HG02885 (cell line): ENCODE measurements around the gene DVL2.
A peak's percentile ranks its signal among the peaks of the same experiment; 100 is the strongest.

ENCODE experiments used
- ATAC-seq: cut with Tn5 transposase; IDR thresholded peaks from one replicate; pipeline ENCODE4 v1.9.1; 2021; ENCODE audit warnings: mild to moderate bottlenecking; ENCODE audit not compliant: unreplicated experiment, poor library complexity

DVL2 gene

DNA sequence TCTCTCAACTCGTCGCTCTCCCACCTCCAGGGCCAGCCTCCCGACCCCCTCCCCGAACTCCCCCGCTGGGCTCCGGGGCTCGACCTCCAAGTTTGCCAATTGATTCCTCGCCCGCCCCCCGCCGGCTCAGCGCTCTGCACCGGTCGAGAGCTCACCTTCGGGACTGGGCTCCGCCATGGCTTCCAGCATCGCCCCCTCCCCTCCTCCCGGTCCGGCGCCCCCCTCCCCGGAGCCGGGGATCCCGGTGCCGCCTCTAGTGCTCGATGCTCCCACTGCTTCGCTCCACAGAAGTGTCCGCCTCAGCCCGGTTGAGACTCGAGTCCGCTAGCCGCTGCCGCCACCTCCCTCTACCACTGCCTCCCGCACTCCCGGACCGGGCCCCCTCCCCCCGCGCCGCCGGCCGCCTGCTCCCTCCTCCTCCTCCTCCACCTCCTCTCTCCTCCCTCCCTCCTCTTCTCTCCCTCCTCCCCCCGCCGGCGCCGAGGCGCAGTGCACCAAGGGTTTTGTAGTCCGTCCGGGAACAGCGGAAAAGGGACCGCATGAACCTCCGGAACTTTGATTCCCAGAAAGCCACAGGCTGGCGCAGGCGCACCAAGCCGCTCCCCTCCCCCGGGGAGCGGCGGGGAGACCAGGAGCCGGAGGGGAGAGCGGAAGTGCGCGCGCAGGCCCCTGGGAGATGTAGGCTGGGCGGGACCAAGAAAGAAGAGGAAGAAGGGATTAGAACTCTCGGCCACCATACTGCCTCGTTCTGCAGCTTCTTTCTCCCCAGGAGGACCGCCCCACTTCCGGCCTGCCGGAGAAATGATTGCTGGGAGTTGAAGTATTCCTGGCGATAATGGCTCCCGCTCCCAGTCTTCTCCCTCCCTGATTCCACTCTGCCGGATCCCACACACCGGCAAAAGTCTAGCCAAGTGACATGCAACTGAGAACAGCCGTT, 5.0 kb upstream of the DVL2 start, which contains the start of gene PHF23:
PHF23 (minus strand) TSS at position 367 of the 937 bp plus-strand sequence; CDS start at position 189, 178 bp downstream.
- ATAC-seq: peak; percentile 61

DNA sequence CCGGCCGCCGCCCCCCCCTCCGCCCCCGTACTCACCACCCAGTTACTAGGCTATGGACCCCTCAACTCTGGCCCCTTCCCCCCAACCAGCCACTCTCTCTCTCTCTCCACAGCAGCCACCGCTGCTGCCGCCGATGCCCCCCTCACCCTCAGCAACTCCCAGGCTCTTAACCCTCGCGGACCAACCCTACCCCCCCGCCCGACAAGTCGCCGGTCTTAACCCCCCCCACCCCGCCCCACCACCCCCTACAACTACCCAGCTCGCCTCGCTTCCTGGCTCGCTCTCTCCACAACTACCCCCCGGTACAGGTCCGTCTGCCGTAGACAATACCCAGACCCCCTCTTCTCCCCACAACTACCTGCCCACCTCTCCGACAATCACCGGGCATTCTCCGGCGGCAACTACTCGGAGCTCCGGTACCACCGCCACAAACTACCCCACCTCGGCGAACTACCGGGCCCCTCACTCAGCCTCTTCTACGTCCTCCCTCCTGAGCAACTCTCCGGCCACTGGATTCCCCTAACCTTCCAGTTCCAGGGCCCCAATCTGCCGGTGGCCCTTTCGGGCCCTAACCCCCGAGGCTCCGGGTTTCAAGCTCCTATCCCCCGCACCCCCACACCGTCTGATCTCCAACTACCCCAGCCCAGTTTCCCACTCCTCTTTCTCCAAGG, 4.2 kb upstream of the DVL2 start:
- no peak for ATAC-seq

DNA sequence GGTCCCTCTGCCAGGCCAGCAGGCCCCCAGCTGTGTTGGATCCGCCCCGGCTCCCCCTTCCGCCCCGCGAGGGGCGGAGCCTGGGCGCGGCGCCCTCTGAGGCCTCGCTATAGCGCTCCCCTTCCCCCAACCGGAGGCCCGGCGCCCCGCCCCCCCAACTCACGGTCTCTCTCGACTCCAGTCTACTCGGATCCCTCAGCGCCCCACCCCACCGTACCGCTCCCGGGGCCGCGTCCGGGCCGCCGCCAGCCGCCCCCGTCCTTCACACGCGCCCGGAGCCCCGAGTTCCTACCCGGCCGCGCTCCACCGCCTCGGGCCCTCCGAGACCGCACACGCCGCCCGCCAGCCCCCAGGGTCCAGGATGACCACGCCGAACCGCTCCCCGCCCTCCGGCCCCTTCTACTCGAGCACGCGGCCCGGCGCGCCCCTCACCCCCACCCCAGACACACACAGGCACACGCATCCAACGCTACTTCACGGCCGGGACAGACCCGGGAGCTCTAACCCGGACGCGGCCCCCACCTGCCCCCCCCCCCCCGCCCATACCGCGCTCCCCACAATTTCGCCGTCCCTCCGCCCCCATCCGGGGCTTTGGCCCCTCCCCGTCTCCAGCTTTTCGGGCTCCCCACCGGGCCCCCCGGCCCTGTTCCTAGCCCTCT, 3.6 kb upstream of the DVL2 start:
- ATAC-seq: no peak

DNA sequence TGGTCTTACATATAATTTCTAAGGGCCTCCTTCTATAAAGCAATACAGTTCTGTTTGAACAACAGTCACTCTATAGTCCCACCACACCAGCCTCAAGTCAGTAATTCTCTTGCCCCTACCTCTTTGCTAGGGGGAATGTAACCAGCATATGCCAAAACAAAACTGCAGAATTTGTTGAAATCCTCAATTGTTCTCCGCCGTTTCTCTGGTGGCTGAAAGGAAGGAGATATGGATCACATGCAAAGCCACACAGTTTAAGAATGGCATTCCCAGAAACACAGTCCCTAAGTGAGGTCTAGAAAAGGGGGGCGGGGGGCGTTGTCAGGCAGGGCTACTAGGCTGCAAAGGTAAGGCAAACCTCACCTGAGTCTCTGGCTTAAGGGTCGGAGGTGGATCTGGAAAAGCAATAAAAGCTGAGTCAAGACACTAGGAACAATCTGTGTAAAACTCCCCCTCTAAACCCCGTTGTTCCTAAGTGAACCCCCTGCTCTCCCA, 3.0 kb upstream of the DVL2 start:
- ATAC-seq: no peak

DNA sequence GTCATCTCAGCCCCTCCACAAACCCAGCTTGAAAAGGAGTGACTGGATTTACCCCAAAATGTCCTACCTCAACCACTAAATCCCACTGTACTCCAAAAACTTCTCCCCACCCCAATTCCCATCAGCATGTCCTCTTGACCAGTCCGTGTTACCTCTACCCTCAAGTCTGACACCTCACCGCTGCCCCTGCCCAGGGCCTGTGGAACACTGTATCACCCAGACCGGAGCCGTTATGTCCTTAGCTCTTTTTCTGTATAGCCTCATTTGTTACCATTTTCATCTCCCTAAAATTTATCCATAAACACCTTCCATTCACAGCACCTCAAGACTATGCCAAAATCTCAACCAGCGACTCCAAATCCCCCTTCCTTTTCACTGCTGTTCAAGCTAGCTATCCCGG, 2.5 kb upstream of the DVL2 start:
- no peak for ATAC-seq

DNA sequence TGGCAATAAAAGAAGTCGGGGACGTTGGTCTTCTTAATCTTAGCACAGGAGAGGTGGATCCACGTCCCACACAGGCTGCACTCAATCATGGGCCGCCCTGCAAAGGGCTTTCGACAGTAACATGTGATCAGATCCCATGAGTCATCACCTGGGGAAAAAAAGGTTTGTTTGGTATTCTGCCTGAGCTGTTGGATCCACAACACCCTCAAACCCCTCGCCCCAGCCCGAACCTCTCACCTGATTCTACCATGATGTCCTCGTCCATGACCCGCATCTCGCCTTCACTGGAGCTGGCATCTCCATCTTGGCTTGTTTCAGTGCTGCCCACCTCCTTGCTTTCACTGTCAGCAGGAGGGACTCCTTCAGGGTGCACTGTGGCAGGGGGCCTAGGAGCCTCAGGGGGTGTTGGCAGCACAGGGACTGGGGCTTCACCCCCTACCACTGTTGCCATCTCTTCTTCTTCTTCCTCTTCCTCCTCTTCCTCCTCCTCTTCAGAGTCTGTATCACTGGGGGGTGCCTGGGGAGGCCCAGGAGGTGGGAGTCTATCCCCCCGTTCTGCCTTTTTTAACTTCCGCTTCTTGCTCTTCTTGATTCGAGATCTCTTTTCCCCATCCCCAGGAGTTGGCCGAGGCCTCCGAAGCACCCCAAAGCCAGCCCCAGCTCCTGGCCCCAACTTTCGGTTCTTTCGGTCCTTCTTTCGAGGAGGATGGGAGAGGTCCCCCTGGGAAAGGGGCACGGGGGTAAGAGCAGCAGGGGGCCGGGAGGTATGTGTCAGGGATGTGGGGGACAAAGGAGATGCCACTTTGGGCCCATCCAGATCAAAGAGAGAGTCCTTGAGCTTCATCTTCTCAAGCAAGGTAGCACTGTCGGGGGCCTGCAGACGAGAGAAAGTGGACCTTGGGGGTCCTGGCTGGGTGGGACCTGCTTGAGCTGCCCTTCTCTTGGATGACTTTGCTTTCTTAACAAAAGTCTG, 1.7 kb upstream of the DVL2 start:
- ATAC-seq: no peak

DNA sequence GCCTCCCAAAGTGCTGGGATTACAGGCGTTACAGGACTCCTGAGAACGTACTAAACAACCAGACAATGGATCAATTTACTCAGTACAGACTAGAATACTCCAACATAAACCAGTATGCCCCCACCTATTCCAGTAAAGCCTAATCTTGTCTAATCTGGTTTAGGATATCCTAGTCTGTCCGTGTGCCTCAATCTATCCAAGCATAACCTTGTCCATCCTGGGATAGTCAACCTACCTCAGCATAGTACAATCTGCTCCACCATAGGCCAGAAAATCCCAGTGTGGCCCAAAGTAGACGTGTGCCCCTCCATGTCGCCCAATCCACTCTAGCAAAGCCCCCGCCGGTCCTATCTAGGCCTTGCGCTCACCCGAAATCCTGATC, 625 bp downstream of the DVL2 start:
- ATAC-seq: no peak

DNA sequence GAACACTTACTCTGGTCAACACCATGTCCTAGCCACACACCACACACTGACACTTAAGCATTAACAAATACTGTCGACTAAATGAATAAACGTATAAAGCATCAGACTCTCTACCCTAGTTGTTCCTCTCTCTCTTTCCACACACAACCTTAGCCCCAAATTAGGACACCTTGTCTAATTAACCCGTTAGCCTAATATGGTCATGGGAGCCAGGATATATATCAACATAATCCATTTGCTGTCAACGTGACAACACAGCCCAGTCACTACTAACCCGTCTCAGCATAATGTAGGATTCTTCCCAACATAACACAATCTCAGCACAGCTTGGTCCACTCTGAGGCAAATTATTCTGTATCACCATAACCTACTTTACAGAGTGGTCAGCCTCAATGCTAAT, 2.2 kb downstream of the DVL2 start:
- no peak for ATAC-seq

DNA sequence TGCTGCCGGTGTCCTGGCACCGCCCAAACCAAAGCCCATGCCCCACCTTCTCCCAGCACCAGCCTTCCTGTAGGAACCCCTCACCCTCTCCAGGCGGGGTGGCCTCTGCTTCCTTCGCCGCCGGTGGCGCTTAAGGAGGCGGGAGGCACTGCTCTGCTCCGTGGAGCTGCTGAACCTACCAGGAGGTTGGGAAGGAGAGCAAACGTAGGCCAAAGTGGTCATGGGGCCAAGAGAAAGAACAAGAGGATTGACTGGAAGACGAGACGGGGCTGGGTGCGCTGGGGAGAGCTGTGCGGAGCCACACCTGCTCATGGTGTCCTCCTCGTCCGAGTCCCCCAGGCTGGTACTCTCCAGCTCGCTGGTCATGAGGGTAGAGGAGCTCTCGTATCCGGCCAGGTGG, 4.8 kb downstream of the DVL2 start:
- no peak for ATAC-seq

DNA sequence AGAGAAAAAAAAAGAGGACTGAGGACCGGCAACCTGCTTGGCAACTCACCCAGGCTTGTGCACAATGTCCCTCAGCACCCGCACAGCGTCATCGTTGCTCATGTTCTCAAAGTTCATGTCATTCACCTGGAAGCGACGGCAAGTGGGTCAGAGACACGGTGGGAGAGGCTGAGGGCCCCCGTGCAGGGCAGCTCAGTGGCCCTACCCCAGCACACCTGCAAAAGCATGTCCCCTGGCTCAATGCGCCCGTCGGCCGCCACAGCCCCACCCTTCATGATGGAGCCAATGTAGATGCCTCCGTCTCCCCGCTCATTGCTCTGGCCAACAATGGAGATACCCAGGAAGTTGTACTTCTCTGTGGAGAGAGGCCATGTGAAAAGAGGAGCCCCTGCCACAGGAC, 5.4 kb downstream of the DVL2 start:
- ATAC-seq: no peak

DNA sequence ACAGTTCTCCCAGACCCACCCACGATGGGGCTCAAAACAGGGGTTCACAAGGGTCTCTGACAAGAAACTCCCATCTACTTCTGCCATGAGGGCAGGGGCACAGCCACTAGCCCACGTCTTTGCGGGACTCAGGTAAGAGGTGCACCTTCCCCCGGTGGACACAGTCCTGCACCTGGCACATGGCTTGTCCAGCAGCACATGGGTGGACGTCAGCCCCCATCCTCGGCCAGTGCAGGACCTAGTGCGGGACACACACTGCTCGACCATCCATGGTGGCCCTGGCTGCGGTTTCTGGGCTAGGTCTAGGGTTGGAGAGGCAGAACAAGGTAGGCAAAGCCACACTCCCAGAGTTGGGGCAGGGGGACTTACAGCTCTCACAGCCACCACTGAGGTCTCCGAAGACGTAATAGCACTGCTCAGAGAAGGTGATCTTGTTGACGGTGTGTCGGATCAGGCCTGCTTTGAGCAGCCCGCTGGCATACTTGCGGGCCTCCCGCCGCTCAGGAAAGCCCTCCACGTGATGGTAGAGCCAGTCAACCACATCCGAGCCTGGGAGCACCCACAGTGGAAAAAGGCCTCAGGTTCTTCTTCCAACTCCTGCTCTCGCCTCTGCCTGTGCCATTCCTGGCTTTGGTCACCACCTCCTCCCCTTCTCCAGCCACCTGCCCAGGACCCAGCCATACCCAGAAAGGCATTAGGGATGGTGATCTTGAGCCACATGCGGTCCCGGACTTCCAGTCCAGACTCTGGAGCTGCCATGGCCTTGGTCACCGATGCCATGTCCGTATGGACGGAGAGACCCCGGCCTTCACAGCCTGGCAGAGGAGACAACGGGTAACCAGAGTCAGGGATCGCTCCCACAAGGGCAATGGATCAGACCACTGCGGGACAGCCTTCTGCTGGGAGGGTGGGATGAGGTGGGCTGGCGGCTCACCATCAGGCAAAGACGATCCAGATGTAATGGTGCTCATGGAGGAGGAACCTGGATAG, 7.3 kb downstream of the DVL2 start:
- ATAC-seq: no peak

DNA sequence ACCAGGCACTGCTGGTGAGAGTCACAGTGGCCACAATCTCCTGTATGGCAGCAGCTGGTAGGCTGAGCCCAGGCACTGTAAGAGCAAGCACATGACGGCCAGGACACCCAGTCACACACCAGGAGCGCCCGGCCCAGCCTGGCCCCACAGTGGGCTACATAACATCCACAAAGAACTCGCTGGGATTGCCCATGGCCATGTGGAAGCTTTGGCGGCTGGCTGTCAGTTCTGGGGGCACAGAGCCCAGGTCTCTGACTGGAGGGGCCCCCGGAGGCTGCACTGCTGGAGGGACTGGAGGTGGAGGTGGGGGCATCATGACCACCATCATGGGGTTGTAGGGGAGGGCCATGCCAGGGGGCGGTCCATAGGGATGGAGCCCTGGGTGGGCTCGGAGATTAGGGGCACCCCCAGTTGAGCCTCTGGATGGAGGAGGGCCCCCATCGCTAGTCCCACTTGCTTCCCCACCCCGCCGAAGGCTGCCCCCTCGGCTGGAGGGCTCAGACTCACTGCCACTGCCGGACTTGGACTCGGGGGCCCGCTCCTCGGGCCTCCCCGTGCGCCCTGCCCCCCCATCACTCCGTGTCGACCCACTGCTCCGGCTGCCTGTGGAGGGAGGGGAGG, 8.5 kb downstream of the DVL2 start:
- no peak for ATAC-seq

DNA sequence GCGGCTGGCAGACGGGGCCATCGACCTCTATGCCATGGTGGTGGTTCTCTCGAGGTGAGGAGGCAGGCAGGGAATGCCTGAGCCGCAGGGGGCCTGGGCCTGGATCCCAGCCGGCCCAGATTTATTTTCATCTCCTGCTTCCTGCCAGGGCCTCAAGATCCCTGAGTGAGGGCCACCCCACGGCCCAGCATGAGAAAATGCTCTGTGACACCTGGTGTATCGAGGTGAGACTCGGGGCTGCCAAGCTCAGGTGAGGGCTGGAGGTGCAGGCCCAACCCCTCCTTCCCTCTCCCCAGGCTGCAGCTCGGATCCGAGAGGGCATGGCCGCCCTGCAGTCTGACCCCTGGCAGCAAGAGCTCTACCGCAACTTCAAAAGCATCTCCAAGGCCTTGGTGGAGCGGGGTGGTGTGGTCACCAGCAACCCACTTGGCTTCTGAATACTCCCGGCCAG, 9.6 kb downstream of the DVL2 start:
- ATAC-seq: no peak

DNA sequence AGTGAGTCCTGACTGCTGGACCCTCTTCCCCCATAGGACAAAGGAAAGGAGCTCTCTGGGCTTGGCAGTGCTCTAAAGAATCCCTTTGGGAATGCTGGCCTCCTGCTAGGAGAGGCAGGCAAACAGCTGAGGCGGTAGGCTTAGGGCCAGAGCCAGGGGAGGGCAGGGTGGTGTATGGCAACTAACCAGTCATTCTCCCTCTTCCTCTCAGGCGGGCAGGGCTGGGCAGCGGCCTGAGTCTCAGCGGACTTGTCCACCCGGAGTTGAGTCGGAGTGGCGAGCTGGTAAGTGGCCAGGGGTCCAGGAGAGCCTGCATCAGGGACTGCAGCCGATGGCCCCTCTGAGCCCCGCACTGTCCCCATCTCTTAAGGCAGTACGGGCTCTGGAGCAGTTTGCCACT, 10.2 kb downstream of the DVL2 start:
- no peak for ATAC-seq

DNA sequence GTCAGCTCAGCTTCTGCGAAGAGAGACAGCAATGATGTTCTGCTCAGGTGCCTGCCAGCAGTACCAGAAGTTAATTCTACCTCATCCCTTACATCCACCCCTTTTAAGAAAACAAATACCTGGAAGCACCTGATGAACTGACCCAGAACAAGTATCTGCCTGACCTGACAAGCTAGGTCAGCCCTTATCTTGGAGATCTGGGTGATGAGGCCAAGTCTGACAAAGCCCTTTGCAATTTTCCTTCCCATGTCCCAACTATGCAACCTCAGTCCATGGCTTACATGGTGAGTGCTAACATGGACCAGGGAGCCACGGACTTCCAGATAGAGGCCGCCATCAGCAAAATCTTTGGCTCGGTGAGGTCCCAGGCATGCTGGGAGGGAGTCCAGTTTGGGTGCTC, 10.9 kb downstream of the DVL2 start:
- ATAC-seq: no peak

DNA sequence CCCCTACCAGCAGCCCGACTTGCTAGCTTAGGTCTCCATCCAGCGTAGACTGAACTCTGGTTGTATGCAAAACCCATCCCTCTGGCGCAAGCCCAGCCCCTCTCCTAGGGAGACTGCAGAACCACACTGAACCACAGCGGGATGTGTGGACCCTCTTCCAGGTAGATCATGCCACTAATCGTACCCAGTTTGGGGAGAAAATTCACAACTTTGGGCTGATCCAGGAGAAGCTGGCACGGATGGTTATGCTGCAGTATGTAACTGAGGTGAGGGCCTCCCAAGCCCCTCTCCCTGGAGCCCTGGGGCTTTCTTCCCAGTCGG, 11.4 kb downstream of the DVL2 start:
- ATAC-seq: no peak

DNA sequence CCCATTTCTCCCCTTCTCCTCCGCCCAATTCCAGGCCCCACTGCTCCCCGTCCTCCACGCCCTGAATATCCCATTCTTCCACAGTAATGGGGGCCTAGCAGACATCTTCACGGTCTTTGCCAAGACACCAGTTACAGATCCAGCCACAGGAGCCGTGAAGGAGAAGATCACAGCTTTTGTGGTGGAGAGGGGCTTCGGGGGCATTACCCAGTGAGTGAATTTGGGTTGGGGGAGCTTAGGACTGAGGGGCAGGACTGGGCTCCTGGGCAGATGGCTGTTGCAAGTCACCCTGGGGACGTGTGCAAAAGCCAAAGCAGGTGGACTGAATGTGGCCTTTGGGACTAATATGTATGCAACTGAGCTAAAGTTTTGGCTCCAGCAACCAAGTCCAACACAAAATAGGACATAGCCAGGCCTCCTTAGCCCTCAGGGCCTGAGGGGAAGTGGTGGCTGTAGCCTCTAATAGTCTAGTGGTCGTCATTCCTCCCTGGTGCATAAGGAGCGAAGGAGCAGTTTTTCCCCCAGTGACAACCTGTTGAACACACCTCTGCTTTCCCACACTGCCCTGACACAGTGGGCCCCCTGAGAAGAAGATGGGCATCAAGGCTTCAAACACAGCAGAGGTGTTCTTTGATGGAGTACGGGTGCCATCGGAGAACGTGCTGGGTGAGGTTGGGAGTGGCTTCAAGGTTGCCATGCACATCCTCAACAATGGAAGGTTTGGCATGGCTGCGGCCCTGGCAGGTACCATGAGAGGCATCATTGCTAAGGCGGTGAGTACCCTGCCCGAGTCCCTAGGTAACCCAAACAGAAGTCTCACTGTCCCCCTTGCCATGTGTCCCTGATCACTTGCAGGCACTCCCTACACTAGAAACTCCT, 12.0 kb downstream of the DVL2 start:
- no peak for ATAC-seq
